ENCODE measurements around the gene VAMP3.

Gene VAMP3

GRCh38 chr1:7770997-7771822 is at the start of gene VAMP3:
Gene VAMP3 (plus strand): TSS chr1:7771296. CDS start chr1:7771384, 88 bp downstream.
- DNase-seq, result peak in 55 of 56 donors; percentile 36 to 91 (median 82)

- DNase-seq, result peak in 2 of 56 donors; percentile 7 to 24
Observed at GRCh38 chr1:7721940-7722669, 49.0 kb upstream of the VAMP3 start.

- DNase-seq, result no peak
Observed at GRCh38 chr1:7722670-7723012, 48.5 kb upstream of the VAMP3 start.

- no peak for DNase-seq
Observed at GRCh38 chr1:7726623-7727022, 44.5 kb upstream of the VAMP3 start.

GRCh38 chr1:7727809-7728471 is 43.2 kb upstream of the VAMP3 start:
- DNase-seq, result peak in 46 of 56 donors; percentile 10 to 86 (median 44)

- no peak for DNase-seq
Observed at GRCh38 chr1:7729761-7730160, 41.3 kb upstream of the VAMP3 start.

GRCh38 chr1:7732331-7732730 is 38.8 kb upstream of the VAMP3 start:
- DNase-seq, result no peak

- DNase-seq, result no peak
Observed at GRCh38 chr1:7733276-7733675, 37.8 kb upstream of the VAMP3 start.

- no peak for DNase-seq
Observed at GRCh38 chr1:7738044-7738443, 33.1 kb upstream of the VAMP3 start.

- DNase-seq, result no peak
Observed at GRCh38 chr1:7743346-7743745, 27.8 kb upstream of the VAMP3 start.

- no peak for DNase-seq
Observed at GRCh38 chr1:7744882-7745281, 26.2 kb upstream of the VAMP3 start.

- no peak for DNase-seq
Observed at GRCh38 chr1:7745783-7746182, 25.3 kb upstream of the VAMP3 start.

GRCh38 chr1:7747605-7748004 is 23.5 kb upstream of the VAMP3 start:
- no peak for DNase-seq

GRCh38 chr1:7749126-7749525 is 22.0 kb upstream of the VAMP3 start:
- no peak for DNase-seq

- no peak for DNase-seq
Observed at GRCh38 chr1:7751174-7751573, 19.9 kb upstream of the VAMP3 start.

- DNase-seq, result peak in 47 of 56 donors; percentile 2 to 82 (median 38)
Observed at GRCh38 chr1:7752512-7753417, 18.3 kb upstream of the VAMP3 start.

GRCh38 chr1:7753641-7754040 is 17.5 kb upstream of the VAMP3 start:
- DNase-seq, result no peak

- no peak for DNase-seq
Observed at GRCh38 chr1:7754234-7754633, 16.9 kb upstream of the VAMP3 start.

- DNase-seq, result no peak
Observed at GRCh38 chr1:7755448-7755847, 15.6 kb upstream of the VAMP3 start.

GRCh38 chr1:7760245-7760644 is 10.9 kb upstream of the VAMP3 start:
- DNase-seq, result no peak

- no peak for DNase-seq
Observed at GRCh38 chr1:7761103-7761502, 10.0 kb upstream of the VAMP3 start.
